EH (cell line): ENCODE results near the gene IFFO2.
A peak's percentile ranks its signal among the peaks of the same experiment; 100 is the strongest.

Experiments used
- DNase-seq: peaks from one replicate; pipeline ENCODE4 v3.0.0-alpha.2; 2015; ENCODE audit warnings: low read depth

The IFFO2 gene

GRCh38 chr1:18950401-18951026, 6.0 kb downstream of the IFFO2 start:
- DNase-seq, result peak; percentile 61

- DNase-seq, result peak; percentile 87
These were observed 6.6 kb downstream of the IFFO2 start for GRCh38 chr1:18949686-18950400.

DNA sequence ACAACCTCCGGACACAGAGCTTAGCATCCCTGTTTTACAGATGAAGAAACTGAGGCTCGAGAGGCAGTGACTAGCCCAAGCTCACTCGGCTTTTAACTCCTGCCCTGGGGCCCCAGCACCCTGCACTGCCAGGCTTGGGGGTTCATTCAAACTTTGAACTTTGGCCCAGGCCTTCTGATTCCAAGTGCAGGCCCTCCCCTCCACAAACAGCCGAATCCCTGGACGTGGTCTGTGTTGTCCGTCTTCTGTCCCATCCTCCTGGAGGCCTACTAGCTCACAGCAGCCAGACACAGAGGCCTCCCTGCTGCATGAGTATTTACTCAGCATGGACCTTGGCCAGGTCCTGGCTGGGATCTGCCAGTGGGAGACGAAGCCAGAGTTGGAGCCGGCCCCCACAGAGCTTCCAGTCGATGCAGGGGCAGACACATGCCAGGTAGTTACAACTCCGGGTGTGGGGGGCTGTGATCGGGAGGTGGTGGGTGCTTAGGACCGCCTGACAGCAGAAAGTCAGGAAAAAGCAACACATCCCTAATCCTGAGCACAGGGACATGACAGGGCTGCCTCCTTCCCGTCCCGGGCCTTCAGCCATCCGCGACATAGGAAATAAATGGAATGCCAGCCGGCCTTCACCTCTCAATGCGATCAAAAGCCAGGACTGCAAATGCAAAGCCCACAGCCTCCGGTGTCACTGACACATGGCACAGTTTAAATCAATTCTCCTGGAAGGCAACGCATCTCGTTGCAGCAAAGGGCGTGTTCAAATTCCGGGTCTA, 7.4 kb downstream of the IFFO2 start:
- DNase-seq, result peak; percentile 86

- DNase-seq, result peak; percentile 67
These were observed 8.2 kb downstream of the IFFO2 start for GRCh38 chr1:18948048-18948912.

DNA sequence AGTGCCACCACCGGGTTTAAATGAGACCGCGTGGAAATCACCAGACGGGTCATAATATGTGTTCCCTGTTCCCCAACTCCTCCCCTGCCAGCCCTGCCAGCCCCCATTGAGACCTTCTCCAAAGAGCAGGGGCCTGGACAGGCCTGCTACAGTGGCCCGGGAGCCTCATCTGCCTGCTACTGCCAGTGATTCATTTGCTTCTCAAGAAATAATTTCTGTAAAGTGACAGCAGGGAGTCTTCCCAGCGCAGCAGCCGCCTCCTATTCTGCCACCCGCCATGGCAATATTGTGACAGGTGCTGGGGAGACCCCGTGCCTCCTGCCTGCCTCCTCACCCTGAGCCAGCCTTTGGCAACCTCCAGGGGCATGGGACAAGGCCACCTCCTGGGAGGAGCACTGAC, 8.9 kb downstream of the IFFO2 start:
- DNase-seq, result no peak

GRCh38 chr1:18946550-18947381, 9.7 kb downstream of the IFFO2 start:
- peak; percentile 51 for DNase-seq

- peak; percentile 88 for DNase-seq
These were observed 11.1 kb downstream of the IFFO2 start for GRCh38 chr1:18945401-18945849.

GRCh38 chr1:18944810-18945209, 11.7 kb downstream of the IFFO2 start:
- DNase-seq, result no peak

GRCh38 chr1:18943914-18944572, 12.4 kb downstream of the IFFO2 start:
- DNase-seq, result no peak

DNA sequence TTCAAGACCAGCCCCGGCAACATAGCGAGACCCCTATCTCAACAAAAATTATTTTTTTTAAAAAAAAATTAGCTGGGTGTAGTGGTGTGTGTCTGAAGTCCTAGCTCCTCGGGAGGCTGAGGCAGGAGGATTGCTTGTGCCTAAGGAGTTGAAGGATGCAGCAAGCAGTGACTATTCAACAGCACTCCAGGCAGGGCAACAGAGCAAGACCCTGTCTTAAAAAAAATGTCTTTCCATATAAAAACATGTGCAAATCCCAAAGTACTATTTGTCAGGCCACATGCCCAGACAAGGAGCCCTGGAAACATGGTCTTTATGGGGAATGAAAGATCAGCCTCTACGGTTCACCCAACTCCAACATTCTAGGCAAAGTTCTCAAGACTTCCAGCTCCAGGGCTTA, 13.3 kb downstream of the IFFO2 start:
- no peak for DNase-seq

GRCh38 chr1:18942340-18942739, 14.1 kb downstream of the IFFO2 start:
- no peak for DNase-seq

DNA sequence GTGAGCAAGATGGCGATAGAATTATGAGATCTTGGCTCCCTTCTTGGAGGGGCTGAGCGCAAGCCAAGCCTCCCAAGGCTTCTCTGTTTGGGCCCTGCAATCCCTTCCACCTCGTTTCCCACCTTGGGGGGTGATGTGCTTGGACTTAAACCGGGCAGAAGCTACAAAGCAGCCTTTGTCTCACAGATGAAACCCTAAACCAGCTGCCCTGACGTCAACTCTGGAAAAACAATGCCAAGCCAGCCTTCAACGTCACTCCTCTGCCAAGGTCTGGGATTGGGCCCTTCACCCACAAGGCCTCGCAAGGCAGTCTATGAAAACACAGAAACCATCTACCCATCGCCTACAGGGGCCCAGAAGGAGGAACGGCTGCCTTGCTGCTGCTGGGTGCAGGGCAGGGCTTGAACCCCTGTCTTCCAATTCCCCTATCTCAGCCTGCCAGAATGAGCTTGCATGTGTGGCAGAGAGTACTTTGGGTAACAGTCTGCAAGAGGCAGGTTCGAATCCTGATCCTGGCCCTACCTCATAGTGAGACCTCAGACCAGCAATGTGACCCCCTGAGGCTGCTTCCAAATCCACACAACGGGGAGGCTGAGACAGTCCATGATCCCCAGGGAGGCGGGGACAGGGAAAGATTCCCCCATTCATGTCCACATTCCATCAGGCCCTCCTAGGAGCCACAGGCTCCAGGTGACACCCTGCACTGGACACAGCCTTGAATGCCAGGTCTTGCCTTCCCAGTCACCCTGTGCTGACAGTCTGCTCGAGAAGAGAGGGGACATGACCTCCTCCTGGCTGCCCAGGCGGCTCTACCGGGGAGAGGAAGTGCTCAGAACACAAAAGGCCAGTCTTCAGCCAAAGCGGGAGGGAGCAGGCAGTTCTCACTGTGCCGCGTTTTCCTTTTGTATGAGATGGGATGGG, 15.0 kb downstream of the IFFO2 start:
- peak; percentile 60 for DNase-seq

GRCh38 chr1:18940303-18941020, 16.0 kb downstream of the IFFO2 start:
- peak; percentile 63 for DNase-seq

DNA sequence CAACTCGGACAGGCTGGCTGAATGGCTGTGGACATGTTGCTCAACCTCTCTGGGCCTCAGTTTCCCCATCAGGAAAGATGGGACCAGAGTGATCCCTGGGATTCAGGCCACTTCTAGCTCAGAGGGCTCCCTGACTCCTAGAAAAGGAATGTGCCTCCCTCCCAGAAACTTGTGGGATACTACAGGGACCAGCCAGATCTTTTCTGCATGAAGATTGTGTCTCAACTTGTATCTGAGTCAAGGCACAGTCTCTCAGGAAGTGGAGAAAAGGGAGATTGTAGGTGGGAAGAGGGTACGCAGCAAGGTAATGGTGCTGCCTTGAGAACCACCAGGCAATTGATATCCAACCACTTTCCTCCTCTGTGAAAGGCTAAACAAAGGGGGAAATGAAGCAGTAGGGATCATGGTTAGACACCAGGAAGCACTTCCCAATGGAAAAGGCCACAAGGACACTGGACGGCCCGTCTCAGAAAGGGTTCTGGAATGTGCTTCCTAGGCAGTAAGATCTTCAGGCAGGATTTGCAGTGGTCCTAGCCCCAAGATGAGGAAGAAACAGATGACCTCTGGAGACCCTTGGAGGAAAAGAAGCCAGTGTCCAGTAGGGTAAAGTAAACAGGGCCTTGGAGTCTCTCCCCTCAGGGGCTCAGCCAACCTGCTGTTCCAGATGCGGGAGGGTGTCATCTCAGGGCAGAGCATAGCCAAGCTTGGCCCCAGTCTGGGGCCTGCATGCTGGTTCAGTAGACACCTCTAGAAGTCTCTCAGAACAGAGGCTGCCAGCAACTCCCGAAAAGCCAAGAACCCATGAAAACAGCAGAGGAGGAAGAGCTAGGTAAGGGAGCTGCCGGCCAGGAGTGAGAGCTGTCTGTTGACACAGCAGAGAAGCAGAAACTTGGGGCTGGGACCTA, 16.8 kb downstream of the IFFO2 start:
- DNase-seq, result peak; percentile 78

DNA sequence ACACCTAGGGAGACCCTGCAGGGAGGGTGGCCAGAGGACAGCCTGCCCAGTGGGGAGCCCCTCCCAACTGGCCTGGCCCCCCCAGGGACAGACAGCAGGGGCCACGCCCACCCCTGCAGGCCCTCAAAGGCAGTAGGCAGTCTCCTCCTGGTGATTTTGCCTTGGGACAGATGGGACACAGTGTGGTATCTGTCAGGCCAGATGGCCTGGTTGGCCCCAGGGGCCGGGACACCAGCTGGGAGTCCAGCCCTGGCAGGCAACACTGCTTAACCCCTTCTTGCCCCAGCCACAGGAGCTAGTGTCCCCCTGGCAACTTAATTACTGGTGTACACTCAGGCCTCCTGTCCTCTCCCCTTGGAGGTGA, 17.8 kb downstream of the IFFO2 start:
- no peak for DNase-seq

DNA sequence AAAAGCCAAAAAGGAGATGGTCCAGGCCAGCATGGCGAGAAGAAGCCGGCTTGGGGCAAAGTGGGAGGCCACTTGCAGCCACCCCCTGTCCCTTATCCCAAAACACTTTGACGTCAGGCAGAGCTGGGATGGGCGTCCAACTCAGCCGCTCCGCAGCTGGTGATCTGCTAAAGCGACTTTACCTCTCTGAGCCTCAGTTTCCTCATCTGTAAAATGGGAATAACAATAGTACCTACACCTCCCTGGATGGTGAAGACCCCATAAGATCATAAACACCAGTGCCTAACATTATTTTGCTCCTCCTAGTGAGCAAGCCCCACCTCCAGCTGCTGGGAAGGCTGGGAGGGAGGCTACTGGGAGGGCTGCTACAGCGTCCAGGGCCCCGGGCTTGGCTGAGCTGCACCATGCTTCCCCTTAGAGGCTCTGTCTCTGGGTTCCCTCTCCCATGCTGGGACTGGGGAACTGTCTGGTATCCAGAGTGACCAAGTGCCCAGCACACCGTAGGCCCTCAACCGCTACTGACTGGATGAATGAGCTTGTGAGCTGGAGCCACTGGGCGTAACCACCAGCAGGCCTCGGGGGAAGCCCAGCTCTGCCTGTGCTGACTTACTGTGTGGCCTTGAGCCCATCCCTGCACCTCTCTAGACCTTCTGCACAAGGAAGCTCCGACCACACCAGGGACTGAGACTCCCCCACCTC, 18.3 kb downstream of the IFFO2 start:
- peak; percentile 34 for DNase-seq

- no peak for DNase-seq
These were observed 18.9 kb downstream of the IFFO2 start for GRCh38 chr1:18937539-18937938.
